Common myeloid progenitor, CD34-positive (primary cell): ENCODE data around the gene EMILIN2.

Source experiments
- CTCF ChIA-PET: fragments of 350-600 bp; sonication (Branson Sonifier 250); formaldehyde crosslinking; loops from one replicate; lab custom pipeline; 2021; ENCODE audit warnings: antibody characterized with exemption; lab: Charles Lee
- POLR2A ChIA-PET: fragments of 350-600 bp; sonication (Branson Sonifier 250); formaldehyde crosslinking; loops from one replicate; lab custom pipeline; 2021; ENCODE audit warnings: antibody characterized with exemption; lab: Charles Lee
- DNase-seq, 3 donors: peaks; one replicate each; pipeline versions ENCODE4 v3.0.0 to v3.0.0-alpha.2; 2013
- H3K27ac ChIP-seq, 2 experiments: 1 replicate in 1 of 2; 2 replicates in 1 of 2; pipeline ENCODE4 v1.7.0; 2013; ENCODE audit warnings: inconsistent platforms in 2 of 2, low read length in 2 of 2, mild to moderate bottlenecking in 2 of 2, low read depth in 1 of 2, moderate library complexity in 1 of 2; ENCODE audit not compliant: severe bottlenecking in 2 of 2, insufficient read depth in 1 of 2, poor library complexity in 1 of 2
- H3K27me3 ChIP-seq, 5 experiments: replicated peaks in 2 of 5; 1 replicate in 3 of 5; 2 replicates in 2 of 5; pipeline versions ENCODE4 v1.6.1 to v1.7.0; 2013; ENCODE audit warnings: low read length in 4 of 5, mild to moderate bottlenecking in 2 of 5, moderate library complexity in 2 of 5, inconsistent platforms in 1 of 5; ENCODE audit not compliant: insufficient read depth in 5 of 5, control insufficient read depth in 4 of 5
- H3K36me3 ChIP-seq, 4 experiments: 1 replicate in 2 of 4; 2 replicates in 2 of 4; pipeline versions ENCODE4 v1.6.1 to v1.7.0; 2013; ENCODE audit warnings: low read length in 3 of 4, control low read depth in 1 of 4, mild to moderate bottlenecking in 1 of 4; ENCODE audit not compliant: control insufficient read depth in 4 of 4, insufficient read depth in 4 of 4
- H3K4me1 ChIP-seq, 4 experiments: 1 replicate in 3 of 4; 2 replicates in 1 of 4; pipeline versions ENCODE4 v1.6.1 to v1.7.1; 2013; ENCODE audit warnings: low read length in 3 of 4, mild to moderate bottlenecking in 3 of 4, control low read depth in 1 of 4, inconsistent platforms in 1 of 4, moderate library complexity in 1 of 4; ENCODE audit not compliant: control insufficient read depth in 4 of 4, insufficient read depth in 4 of 4; ENCODE audit errors: control extremely low read depth in 1 of 4
- H3K4me3 ChIP-seq, 7 experiments: 1 replicate in 4 of 7; 2 replicates in 3 of 7; pipeline versions ENCODE4 v1.5.1 to v1.7.0; 2013; ENCODE audit warnings: mild to moderate bottlenecking in 7 of 7, low read length in 6 of 7, moderate library complexity in 6 of 7, inconsistent platforms in 2 of 7, low read depth in 2 of 7, control low read depth in 1 of 7; ENCODE audit not compliant: insufficient read depth in 4 of 7, control insufficient read depth in 1 of 7; ENCODE audit errors: extremely low read depth in 1 of 7
- H3K9me3 ChIP-seq, 5 experiments: 1 replicate in 4 of 5; 2 replicates in 1 of 5; pipeline versions ENCODE4 v1.6.1 to v1.7.1; 2013; ENCODE audit warnings: low read length in 4 of 5, mild to moderate bottlenecking in 2 of 5, inconsistent platforms in 1 of 5, low read depth in 1 of 5, moderate library complexity in 1 of 5; ENCODE audit not compliant: control insufficient read depth in 4 of 5, insufficient read depth in 2 of 5; ENCODE audit errors: control extremely low read depth in 1 of 5
- WGBS: methylation state at CpG from one replicate; pipeline ENCODE4 v1.1.5; 2013; ENCODE audit not compliant: insufficient coverage; 5-methylcytosine and 5-hydroxymethylcytosine counted together

Gene EMILIN2

DNA sequence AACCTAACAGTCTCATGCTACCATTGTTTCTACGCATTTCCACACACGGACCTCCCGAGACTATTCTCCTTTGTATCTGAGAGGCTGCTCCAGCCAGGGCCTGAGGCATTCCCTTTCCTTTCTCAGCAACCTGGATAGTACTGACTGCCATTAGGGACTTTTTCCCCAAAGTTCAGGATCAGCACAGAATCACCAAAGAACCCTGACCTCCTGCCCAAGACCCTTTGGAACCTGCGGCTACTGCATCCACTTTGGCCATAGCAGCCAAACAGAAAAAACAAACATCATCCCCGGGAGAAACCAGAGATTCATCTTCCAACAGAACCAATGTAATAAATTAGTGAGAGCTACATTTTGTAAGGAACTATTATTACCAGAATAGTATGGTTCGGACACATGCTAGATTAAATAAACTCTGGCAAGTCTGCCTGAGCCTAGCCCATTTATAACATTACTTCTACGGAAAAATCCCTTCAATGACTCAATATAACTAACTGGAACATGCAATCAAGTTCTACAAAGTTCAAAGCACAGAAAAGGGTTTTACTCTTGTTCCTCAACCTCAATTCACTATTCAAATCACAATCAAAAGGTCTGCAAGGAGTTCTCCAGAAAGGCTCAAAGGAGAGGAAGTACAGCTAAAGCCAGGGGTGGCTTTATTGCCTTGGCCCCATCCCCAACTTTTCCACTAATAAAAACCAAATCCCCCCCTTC lies 114.3 kb downstream of the EMILIN2 start:
- H3K27me3 ChIP-seq, result no peaks in the 10 kb centered on the region
- H3K27ac ChIP-seq, result peak overlapping the region in 1 of 2 experiments; percentile 49
- 96% methylated on average over 3 of the region's 7 CpGs for WGBS
- CTCF ChIA-PET, result interaction anchor here (0.8 to 5.7 kb wide), 9 partner anchors 12 to 285 kb away, joined by 3 to 44 read pairs (median 4); no protein-coding TSS in a partner anchor
- peak overlapping the region in 3 of 7 experiments; percentile 33 to 65 (median 53) for H3K4me3 ChIP-seq
- POLR2A ChIA-PET, result interaction anchor here (1.0 to 1.1 kb wide), 2 partner anchors 9 to 22 kb away, joined by 3 read pairs; no protein-coding TSS in a partner anchor
- H3K4me1 ChIP-seq, result peaks cover 40 to 63% (median 47%) of the 10 kb centered on the region in 4 experiments
- H3K9me3 ChIP-seq, result no peaks in the 10 kb centered on the region
- DNase-seq, result no peak
- H3K36me3 ChIP-seq, result peaks cover 0 to 18% (median 3%) of the 10 kb centered on the region in 4 experiments

DNA sequence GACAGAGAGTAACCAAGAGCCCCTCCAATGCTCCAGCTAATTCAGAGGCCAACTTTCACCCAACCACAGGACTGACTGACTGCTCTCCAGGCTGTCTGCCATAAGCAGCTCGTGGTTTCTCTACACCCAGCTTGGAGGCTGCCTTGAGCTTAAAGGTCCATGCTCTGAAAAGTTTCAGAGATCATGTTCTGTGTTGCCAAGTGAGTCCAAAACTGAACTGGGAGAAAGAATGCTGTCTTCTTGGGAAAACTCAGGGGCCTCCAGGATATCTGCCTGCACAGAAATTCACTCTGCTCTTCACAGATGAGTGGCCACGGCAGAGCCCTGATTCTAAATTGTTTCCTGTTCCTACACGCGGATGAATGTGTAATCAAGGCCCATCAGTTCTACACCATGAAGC lies 115.0 kb downstream of the EMILIN2 start:
- Histone ChIP-seq H3K36me3 (peaks cover 0 to 14% (median 3%) of the 10 kb centered on the region in 4 experiments), H3K4me1 (peaks cover 40 to 68% (median 51%) of the 10 kb centered on the region in 4 experiments), H3K9me3 (no peaks in the 10 kb centered on the region), H3K27ac (no peak overlapping the region), H3K27me3 (no peaks in the 10 kb centered on the region), H3K4me3 (peak overlapping the region in 3 of 7 experiments; percentile 9 to 53 (median 9))
- peak in 1 of 3 donors; percentile 59 for DNase-seq
- 10% methylated on average over 4 of the region's 4 CpGs for WGBS
- ChIA-PET POLR2A (no interaction called here), CTCF (interaction anchor here (0.8 to 2.5 kb wide), 8 partner anchors 11 to 190 kb away, joined by 3 to 12 read pairs (median 4); no protein-coding TSS in a partner anchor)

DNA sequence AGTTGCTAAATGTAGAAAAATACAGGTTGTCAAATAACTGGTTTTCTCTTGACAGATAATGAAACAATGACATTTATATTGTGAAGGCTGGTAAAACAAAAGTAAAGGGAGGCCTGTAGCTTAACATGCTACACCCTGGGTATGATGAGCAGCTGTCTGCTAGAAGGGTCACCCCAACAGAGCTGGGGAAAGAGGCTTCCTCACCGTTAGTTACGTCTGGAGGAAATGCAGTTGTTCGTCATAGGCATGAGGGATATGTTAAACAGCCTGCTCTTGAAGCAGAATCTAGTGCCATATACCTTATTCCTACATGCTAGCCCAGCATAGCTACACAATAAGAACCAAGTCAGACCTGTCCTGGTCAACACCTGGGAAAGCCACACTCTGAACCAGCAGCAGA lies 116.2 kb downstream of the EMILIN2 start:
- Histone ChIP-seq H3K36me3 (peaks cover 0 to 8% (median under 1%) of the 10 kb centered on the region in 4 experiments), H3K4me1 (peaks cover 43 to 74% (median 59%) of the 10 kb centered on the region in 4 experiments), H3K27me3 (no peaks in the 10 kb centered on the region), H3K4me3 (peak overlapping the region in 1 of 7 experiments; percentile 40), H3K9me3 (no peaks in the 10 kb centered on the region), H3K27ac (peak overlapping the region in 1 of 2 experiments; percentile 12)
- CTCF ChIA-PET, result interaction anchor here (0.7 to 2.5 kb wide), 5 partner anchors 9 to 166 kb away, joined by 3 to 12 read pairs (median 4); no protein-coding TSS in a partner anchor
- peak in 1 of 3 donors; percentile 56 for DNase-seq
- POLR2A ChIA-PET, result no interaction called here
- WGBS, result 23% methylated on average over 3 of the region's 3 CpGs

DNA sequence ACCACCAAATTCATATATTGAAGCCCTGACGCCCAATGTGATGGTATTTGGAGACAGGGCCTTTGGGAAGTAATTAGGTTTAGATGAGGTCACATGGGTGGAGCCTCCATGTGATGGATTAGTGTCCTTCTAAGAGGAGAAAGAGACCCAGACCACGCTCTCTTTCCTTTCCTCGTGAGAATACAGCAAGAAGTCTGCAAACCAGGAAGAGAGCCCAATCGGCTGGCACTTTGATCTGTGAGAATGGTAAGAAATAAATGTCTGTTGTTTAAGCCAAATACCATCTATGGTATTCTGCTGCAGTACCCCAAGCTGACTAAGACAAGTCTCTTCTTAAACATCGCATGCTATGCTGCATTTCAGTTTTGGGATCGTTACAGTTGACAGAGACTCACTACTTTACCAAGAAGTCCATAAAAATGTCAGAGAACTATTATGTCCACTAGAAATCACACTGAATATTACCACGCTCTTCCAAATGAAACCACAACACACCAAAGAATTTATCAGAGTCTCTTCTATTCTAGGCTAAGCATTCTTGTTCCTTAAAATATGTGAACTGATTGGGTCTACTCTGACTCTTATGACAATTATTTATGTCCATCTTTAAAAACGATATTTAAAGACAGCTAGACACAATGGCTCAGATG lies 117.7 kb downstream of the EMILIN2 start:
- ChIA-PET CTCF (interaction anchor here (0.8 to 2.7 kb wide), 2 partner anchors 15 to 282 kb away, joined by 5 to 8 read pairs; no protein-coding TSS in a partner anchor), POLR2A (no interaction called here)
- Histone ChIP-seq H3K27me3 (no peaks in the 10 kb centered on the region), H3K4me1 (peaks cover 34 to 74% (median 59%) of the 10 kb centered on the region in 4 experiments), H3K4me3 (no peak overlapping the region), H3K36me3 (peaks cover 0 to 4% (median under 1%) of the 10 kb centered on the region in 4 experiments), H3K27ac (no peak overlapping the region), H3K9me3 (no peaks in the 10 kb centered on the region)
- 100% methylated on average over 4 of the region's 8 CpGs for WGBS
- DNase-seq, result no peak
